Neural cell (in vitro differentiated cells): ENCODE measurements around the gene PXDN.

Experiments
- CTCF ChIP-seq: fragments of 450-650 bp; IDR thresholded peaks from 2 replicates; pipeline ENCODE4 v1.5.1; 2014; ENCODE audit warnings: antibody characterized with exemption, mild to moderate bottlenecking, moderate library complexity; ENCODE audit not compliant: poor library complexity, severe bottlenecking
- EP300 ChIP-seq: fragments of 450-650 bp; conservative IDR thresholded peaks from 2 replicates; pipeline ENCODE4 v1.6.1; 2014; ENCODE audit warnings: antibody characterized with exemption, mild to moderate bottlenecking, moderate library complexity; ENCODE audit not compliant: poor library complexity, severe bottlenecking
- EZH2 ChIP-seq: fragments of 200-600, 300-800 bp; shearing (Covaris generic), sonication (generic); IDR thresholded peaks from 2 replicates; pipeline ENCODE4 v1.6.1; 2014; ENCODE audit warnings: antibody characterized with exemption, low read length, borderline replicate concordance, mild to moderate bottlenecking; ENCODE audit not compliant: insufficient read depth, poor library complexity, severe bottlenecking
- POLR2AphosphoS5 ChIP-seq: IDR thresholded peaks from 2 replicates; pipeline ENCODE4 v1.6.1; 2012
- REST ChIP-seq: IDR thresholded peaks from 2 replicates; pipeline ENCODE4 v1.6.1; 2012; ENCODE audit warnings: borderline replicate concordance
- TAF1 ChIP-seq: IDR thresholded peaks from 2 replicates; pipeline ENCODE4 v1.6.1; 2012; ENCODE audit warnings: low read depth

GRCh38 chr2:1793001-1793867, 48.9 kb upstream of the PXDN start:
- TF ChIP-seq EP300 (no peak), CTCF (no peak), TAF1 (no peak), POLR2AphosphoS5 (no peak), EZH2 (no peak), REST (no peak)
